ENCODE measurements around the gene GARNL3.

GARNL3 gene

GRCh38 chr9:127305206-127305837 is 40.7 kb downstream of the GARNL3 start:
- Mint-ChIP-seq H3K4me1 (peaks cover 3% of the 10 kb centered on the region), H3K9me3 (no peaks in the 10 kb centered on the region), H3K27ac (no peak overlapping the region), H3K4me3 (no peak overlapping the region), H3K36me3 (ENCODE audit: low read depth) (no peaks in the 10 kb centered on the region), H3K27me3 (ENCODE audit: low read depth, poor library complexity) (peaks cover 12% of the 10 kb centered on the region)
- DNase-seq = no peak
- no peak for TF ChIP-seq CTCF (IDR thresholded peaks at IDR 0.05)

- DNase-seq = no peak
- TF ChIP-seq CTCF (IDR thresholded peaks at IDR 0.05) = no peak
- Mint-ChIP-seq H3K4me3 (no peak overlapping the region), H3K27ac (no peak overlapping the region), H3K9me3 (no peaks in the 10 kb centered on the region), H3K36me3 (ENCODE audit: low read depth) (no peaks in the 10 kb centered on the region), H3K27me3 (ENCODE audit: low read depth, poor library complexity) (peaks cover 11% of the 10 kb centered on the region), H3K4me1 (peaks cover 2% of the 10 kb centered on the region)
Observed at GRCh38 chr9:127305838-127306226, 41.3 kb downstream of the GARNL3 start.

- Mint-ChIP-seq H3K36me3 (ENCODE audit: low read depth) (no peaks in the 10 kb centered on the region), H3K4me3 (no peak overlapping the region), H3K9me3 (no peaks in the 10 kb centered on the region), H3K4me1 (no peaks in the 10 kb centered on the region), H3K27me3 (ENCODE audit: low read depth, poor library complexity) (peaks cover 7% of the 10 kb centered on the region), H3K27ac (no peak overlapping the region)
- TF ChIP-seq CTCF (IDR thresholded peaks at IDR 0.05) = no peak
- DNase-seq = no peak
Observed at GRCh38 chr9:127307802-127308201, 43.2 kb downstream of the GARNL3 start.

- Mint-ChIP-seq H3K4me3 (no peak overlapping the region), H3K9me3 (no peaks in the 10 kb centered on the region), H3K4me1 (no peaks in the 10 kb centered on the region), H3K36me3 (ENCODE audit: low read depth) (peaks cover 2% of the 10 kb centered on the region), H3K27ac (no peak overlapping the region), H3K27me3 (ENCODE audit: low read depth, poor library complexity) (peaks cover 7% of the 10 kb centered on the region)
- no peak for TF ChIP-seq CTCF (IDR thresholded peaks at IDR 0.05)
- no peak for DNase-seq
Observed at GRCh38 chr9:127308652-127309434, 44.3 kb downstream of the GARNL3 start.

- H3K36me3 Mint-ChIP-seq (ENCODE audit: low read depth) = peaks cover 5% of the 10 kb centered on the region
- DNase-seq = no peak
- TF ChIP-seq CTCF (IDR thresholded peaks at IDR 0.05) = no peak
- no peak overlapping the region for H3K27ac Mint-ChIP-seq
- no peaks in the 10 kb centered on the region for H3K4me1 Mint-ChIP-seq
- no peaks in the 10 kb centered on the region for H3K9me3 Mint-ChIP-seq
- H3K4me3 Mint-ChIP-seq = no peak overlapping the region
- H3K27me3 Mint-ChIP-seq (ENCODE audit: low read depth, poor library complexity) = peaks cover 7% of the 10 kb centered on the region
Observed at GRCh38 chr9:127309715-127310114, 45.1 kb downstream of the GARNL3 start.
